ENCODE results near the gene ST3GAL6. TPM values are rescaled to one million over a fixed set of nuclear protein-coding genes. Genes with fewer than 3 reads are reported as not detected.

ST3GAL6 gene
- total and polyA plus RNA-seq, 2 of the 8 experiments (the other 6 are each of a cell fraction or from before 2014, with no cell fraction given), result 3.3 to 6.1 TPM

DNA sequence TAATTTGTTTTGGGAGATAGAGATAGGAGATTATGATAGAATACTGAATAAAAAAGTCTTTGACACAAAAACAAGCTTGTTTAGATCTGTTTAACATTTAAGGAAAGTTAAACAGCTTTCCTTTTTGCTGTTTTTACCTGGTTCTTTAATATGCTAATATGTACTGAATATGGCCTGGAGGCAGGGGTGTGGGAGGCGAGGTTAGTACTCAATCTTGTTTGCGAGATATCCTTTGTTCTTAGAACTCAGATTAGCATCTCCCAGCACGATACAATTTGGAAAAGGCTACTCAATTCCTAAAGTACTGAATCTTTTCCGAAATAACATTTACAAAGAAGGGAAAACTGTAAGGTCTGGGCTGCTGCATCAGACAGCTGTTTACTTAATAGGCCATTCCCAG, 40.8 kb upstream of the ST3GAL6 start:
- Histone ChIP-seq H4K91ac (replicated peaks; ENCODE audit: insufficient read length, low read length) (no peak overlapping the region), H4K20me1 (replicated peaks in 1 of 2; ENCODE audit: control insufficient read depth in 1 of 2, insufficient read depth in 2 of 2, low read length in 2 of 2) (no peaks in the 10 kb centered on the region), H2AK5ac (ENCODE audit: low read depth, low read length) (no peak overlapping the region), H2BK15ac (ENCODE audit: low read length) (no peak overlapping the region), H2AFZ (ENCODE audit: low read length) (no peak overlapping the region), H3K79me1 (ENCODE audit: low read depth, low read length) (no peaks in the 10 kb centered on the region), H3K18ac (ENCODE audit: extremely low read depth, low read length) (no peak overlapping the region), H4K8ac (ENCODE audit: extremely low read depth, insufficient read depth, low read length) (no peak overlapping the region), H3K36me3 (ENCODE audit: control insufficient read depth in 2 of 4, insufficient read depth in 4 of 4, low read length in 3 of 4) (no peaks in the 10 kb centered on the region), H3K4ac (replicated peaks; ENCODE audit: insufficient read length, low read depth, low read length) (no peak overlapping the region), H3K4me1 (replicated peaks in 1 of 4; ENCODE audit: control insufficient read depth in 3 of 4, insufficient read depth in 4 of 4, low read length in 3 of 4) (peaks cover 0 to 13% (median 2%) of the 10 kb centered on the region in 4 experiments; a peak in 2 of 7 replicates), H3K4me3 (ENCODE audit: extremely low read depth in 1 of 4, insufficient read depth in 2 of 4, low read depth in 3 of 4, low read length in 4 of 4) (peak overlapping the region in 1 of 4 experiments; percentile 29; a peak in 1 of 8 replicates), H3K56ac (replicated peaks; ENCODE audit: insufficient read length, low read depth, low read length) (no peak overlapping the region), H3K79me2 (ENCODE audit: control insufficient read depth in 1 of 2, insufficient read depth in 2 of 2, low read length in 2 of 2) (no peaks in the 10 kb centered on the region), H4K5ac (ENCODE audit: insufficient read length, low read depth, low read length) (peak overlapping the region; percentile 76), H3K27me3 (replicated peaks in 1 of 4; ENCODE audit: control insufficient read depth in 3 of 4, extremely low read depth in 1 of 4, insufficient read depth in 3 of 4, low read length in 3 of 4) (no peaks in the 10 kb centered on the region; a peak in 1 of 7 replicates), H3K14ac (ENCODE audit: insufficient read length) (no peak overlapping the region), H3K27ac (ENCODE audit: low read depth, low read length) (no peak overlapping the region), H3K23me2 (ENCODE audit: low read depth, low read length) (no peaks in the 10 kb centered on the region), H2BK5ac (ENCODE audit: low read depth, low read length) (no peak overlapping the region), H3K9ac (replicated peaks in 1 of 4; ENCODE audit: extremely low read depth in 1 of 4, low read depth in 3 of 4, low read length in 3 of 4) (no peak overlapping the region), H2BK12ac (ENCODE audit: low read depth, low read length) (no peak overlapping the region), H2BK20ac (ENCODE audit: low read length) (no peak overlapping the region), H3K23ac (ENCODE audit: insufficient read length) (no peak overlapping the region), H3K9me3 (ENCODE audit: insufficient read depth in 2 of 2, low read depth in 1 of 2, low read length in 1 of 2) (no peaks in the 10 kb centered on the region), H2BK120ac (replicated peaks; ENCODE audit: low read depth, low read length) (no peak overlapping the region), H3K4me2 (ENCODE audit: insufficient read depth in 1 of 2, low read depth in 2 of 2, low read length in 2 of 2) (peak overlapping the region; percentile 23 to 49; a peak in 2 of 4 replicates)
- POLR2A ChIA-PET (ENCODE audit: partially characterized antibody), result interaction anchor here (1.9 kb wide), 1 partner anchor 10 kb away, joined by 10 read pairs; no protein-coding TSS in a partner anchor
- 9% methylated on average over 4 of the region's 4 CpGs; no CpG with 5 or more reads in 1 of the 2 experiments for WGBS, 2 experiments (ENCODE audit: extremely low coverage in 1 of 2, insufficient coverage in 1 of 2, insufficient read length in 1 of 2, insufficient replicate concordance in 2 of 2, low coverage in 1 of 2, low lambda C conversion rate in 2 of 2, missing lambda C conversion rate in 1 of 2)
- DNase-seq (ENCODE audit: low read depth in 1 of 2, low spot score in 2 of 2), result peak in 1 of 2 experiments; percentile 25
- CTCF ChIA-PET (ENCODE audit: partially characterized antibody), result interaction anchor here (0.7 to 0.9 kb wide), 3 partner anchors 9 to 95 kb away, joined by 3 read pairs; no protein-coding TSS in a partner anchor
- peak; percentile 60 for FAIRE-seq
